G401 (cell line): ENCODE measurements around the gene SCAND1. TPM values are rescaled to one million over a fixed set of nuclear protein-coding genes. Genes with fewer than 3 reads are reported as not detected.

Experiments
- DNase-seq: peaks from one replicate; pipeline ENCODE4 v3.0.0-alpha.2; 2015; ENCODE audit warnings: low spot score
- in situ Hi-C: cut with HindIII; loops from 2 replicates; pipeline ENCODE4 v1.10.0; 2016; ENCODE audit warnings: low sequenced_read_pairs, mixed read lengths
- total RNA-seq: library from RNA; depleted of rRNA; stranded (reverse); fragments of >200 nt; shearing (Covaris generic); gene quantifications from 2 replicates; pipeline ENCODE4 v1.2.3, GENCODE V29; 2014; rRNA removed

SCAND1 gene
- total RNA-seq, 1 experiment from 2014 or later = 83.0 TPM

DNA sequence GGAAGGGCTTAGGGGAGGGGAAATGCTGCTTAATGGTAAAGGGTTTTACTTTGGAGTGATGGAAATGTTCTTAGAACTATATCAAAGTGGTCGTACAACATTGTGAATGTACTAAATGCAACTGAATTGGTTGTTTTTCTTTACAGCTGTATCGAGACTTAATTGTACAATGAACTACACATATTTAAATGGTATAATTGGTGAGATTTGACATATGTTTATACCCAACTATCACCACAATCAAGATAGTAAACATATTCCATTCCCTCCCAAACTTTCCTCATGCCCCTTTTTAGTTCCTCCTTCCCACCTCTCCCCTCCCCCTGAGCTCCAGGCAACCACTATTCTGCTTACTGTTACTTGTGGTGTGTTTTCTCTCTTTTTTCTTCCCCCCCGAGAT is 44.0 kb downstream of the SCAND1 start:
- DNase-seq = no peak
- in situ Hi-C loops = no loop called here

DNA sequence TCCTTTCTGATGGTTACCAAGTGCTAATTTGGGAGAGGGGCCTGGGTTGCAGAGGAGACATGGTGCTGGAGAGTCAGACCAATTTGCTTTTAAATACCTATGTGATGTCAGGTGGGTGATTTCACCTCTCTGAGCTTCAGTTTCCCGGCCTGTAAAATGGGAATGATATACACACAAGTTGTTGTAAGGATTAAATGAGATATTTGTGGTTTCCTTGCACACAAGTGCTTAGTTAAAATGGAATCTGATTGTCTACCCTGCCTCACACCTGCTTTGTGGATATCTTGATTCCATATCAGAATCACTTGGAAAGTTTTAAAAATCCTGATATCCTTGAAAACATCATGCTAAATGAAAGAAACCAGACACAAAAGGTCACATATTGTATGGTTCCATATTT is 44.5 kb downstream of the SCAND1 start:
- in situ Hi-C loops = no loop called here
- DNase-seq = no peak

DNA sequence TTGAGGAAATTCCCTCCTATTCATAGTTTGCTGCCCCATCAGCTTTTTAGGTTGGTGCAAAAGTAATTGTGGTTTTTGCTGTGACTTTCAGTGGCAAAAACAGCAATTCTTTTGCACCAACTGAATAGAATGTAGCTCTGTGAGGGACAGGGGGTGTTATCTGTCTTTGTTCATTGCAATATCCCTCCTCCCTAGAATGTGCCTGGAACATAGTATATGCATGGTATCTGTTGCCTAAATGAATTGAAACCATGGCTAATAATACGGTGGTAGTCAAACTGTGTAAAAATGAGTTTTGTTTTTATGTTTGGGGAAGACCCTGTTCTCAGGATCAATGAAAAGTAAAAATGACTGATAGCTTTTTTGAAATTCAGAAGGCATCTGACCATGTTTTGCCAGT is 45.1 kb downstream of the SCAND1 start:
- no peak for DNase-seq
- in situ Hi-C loops = no loop called here

DNA sequence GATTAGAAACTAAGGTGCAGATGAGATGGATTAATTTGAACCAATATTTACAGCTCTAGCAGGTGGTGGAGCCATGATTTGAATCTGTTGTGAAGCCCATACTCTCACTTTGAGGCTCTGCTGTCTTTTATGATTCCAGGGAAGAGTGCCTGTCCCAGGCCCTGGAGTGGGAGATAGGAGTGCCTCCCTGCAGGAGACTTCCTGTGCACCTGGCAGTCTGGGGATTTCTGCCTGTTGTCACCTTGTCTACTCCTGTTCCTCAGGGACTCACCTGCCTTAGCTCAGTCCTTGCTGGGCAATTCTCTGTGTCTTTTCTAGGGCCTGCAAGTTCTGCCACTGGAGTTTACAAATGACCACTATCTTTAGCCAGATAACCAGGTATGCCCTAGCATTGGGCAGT is 46.3 kb downstream of the SCAND1 start:
- in situ Hi-C loops = no loop called here
- no peak for DNase-seq

DNA sequence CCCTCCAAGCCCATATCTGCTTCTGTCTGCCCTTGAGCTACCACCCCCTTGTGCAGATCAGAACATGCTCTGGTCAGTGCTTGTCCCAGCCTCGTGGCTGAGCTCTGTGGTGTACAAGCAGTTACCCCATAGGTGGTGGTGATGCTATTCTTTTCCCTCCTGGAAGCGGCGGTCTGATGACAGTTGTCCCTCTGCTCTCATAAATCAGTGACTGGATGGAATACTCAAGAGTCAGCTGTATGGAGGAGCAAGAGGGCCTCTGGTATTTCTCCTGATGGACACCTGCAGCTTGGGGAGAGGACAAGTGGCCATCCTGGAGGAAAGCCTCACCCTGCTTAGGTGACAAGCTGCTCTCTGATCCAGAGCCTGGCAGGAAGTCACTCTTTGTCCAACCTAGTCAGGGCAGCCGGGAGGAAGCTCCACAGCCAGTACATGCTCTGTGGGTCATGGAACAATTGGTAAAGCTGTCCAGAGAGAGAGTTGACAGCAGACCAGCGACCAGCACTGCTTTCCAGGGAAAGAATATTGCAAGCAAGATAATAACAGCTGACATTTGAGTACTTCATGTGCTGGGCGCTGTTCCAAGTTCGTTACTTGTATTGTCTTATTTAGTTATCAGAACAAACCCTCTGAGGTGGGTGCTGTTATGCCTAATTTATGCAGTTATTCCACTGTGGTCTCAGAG is 47.1 kb downstream of the SCAND1 start:
- in situ Hi-C loops = no loop called here
- peak; percentile 38 for DNase-seq

DNA sequence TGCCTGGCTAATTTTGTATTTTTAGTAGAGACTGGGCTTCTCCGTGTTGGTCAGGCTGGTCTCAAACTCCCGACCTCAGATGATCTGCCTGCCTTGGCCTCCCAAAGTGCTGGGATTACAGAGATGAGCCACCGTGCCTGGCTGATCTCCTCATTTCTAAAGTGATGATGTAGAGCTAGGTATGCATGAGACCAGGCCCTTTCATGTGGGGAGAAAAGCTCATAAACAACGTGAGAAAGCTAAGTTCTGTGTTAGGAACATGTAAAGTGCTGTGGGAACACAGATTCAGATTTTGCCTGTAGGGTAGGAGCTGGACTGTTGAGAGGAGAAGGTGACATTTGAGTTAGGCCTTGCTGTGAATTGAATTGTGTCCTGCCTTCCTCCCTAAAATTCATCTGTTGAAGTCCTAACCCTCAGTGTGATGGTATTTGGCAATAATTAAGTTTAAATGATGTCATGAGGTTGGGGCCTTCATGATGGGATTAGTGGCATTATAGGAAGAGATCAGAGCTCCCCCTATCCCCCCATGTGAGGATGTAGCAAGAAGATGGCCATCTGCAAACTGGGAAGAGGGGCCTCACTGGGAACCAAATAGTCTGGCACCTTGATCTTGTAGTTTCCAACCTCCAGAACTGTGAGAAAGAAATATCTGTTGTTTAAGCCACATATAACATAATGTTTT is 49.2 kb downstream of the SCAND1 start:
- in situ Hi-C loops = no loop called here
- no peak for DNase-seq

DNA sequence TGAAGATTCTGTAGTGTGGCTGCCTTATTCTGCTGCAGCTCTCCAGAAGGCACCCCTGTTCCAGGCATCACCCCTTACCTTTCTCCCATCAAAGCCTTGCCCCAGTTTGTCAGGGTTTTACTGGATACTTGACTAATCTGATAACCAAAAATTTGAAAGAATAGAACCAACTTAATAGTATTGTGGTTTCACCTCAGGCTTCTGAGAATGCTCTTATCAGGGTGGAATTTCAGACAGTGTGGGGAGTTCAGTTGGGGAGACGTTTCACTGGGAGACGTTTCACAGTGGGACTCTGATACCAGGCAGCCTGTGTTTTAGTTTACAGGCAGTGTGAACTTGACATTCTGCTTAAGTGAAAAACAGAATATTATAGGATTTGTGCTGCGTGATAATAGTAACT is 50.5 kb downstream of the SCAND1 start:
- DNase-seq = no peak

More for the DNA sequence above, 50.5 kb downstream of the SCAND1 start:
- in situ Hi-C loops = no loop called here

Other genes with a start within 250 kb of the SCAND1 start
- 275 and 324 TPM in 2 replicates for gene RBM39, start 212.2 kb downstream of the SCAND1 start, total RNA-seq
- gene PHF20, start 182.5 kb downstream of the SCAND1 start, total RNA-seq = 46.1 and 81.2 TPM in 2 replicates
- 5.8 and 8.6 TPM in 2 replicates for gene CNBD2, start 14.1 kb upstream of the SCAND1 start, total RNA-seq
- gene EPB41L1, start 200.2 kb upstream of the SCAND1 start, total RNA-seq = 12.9 and 22.7 TPM in 2 replicates